Fibroblast of lung (primary cell): ENCODE data around the gene ZNF469. TPM values are rescaled to one million over a fixed set of nuclear protein-coding genes. Genes with fewer than 3 reads are reported as not detected.

Source experiments
- DNase-seq, 2 donors: peaks; one replicate each; pipeline versions ENCODE4 v3.0.0 to v3.0.0-alpha.2; 2010; ENCODE audit warnings: low read depth in 2 of 2
- H2AFZ ChIP-seq: 2 replicates; pipeline ENCODE4 v1.5.1; 2012; ENCODE audit warnings: low read length, control low read depth, inconsistent platforms
- H3K27ac ChIP-seq: 2 replicates; pipeline ENCODE4 v1.5.1; 2011; ENCODE audit warnings: low read length, control low read depth; ENCODE audit not compliant: insufficient read depth
- H3K27me3 ChIP-seq: 2 replicates; pipeline ENCODE4 v1.5.1; 2011; ENCODE audit warnings: mild to moderate bottlenecking, low read length; ENCODE audit not compliant: control insufficient read depth, insufficient read depth
- H3K36me3 ChIP-seq: 2 replicates; pipeline ENCODE4 v1.5.1; 2011; ENCODE audit warnings: low read length; ENCODE audit not compliant: control insufficient read depth, insufficient read depth
- H3K4me1 ChIP-seq: 2 replicates; pipeline ENCODE4 v1.5.1; 2011; ENCODE audit warnings: low read length; ENCODE audit not compliant: control insufficient read depth, insufficient read depth; ENCODE audit errors: extremely low read depth
- H3K4me2 ChIP-seq: 2 replicates; pipeline ENCODE4 v1.5.1; 2011; ENCODE audit warnings: low read length, control low read depth; ENCODE audit not compliant: insufficient read depth; ENCODE audit errors: extremely low read depth
- H3K4me3 ChIP-seq, 4 experiments: fragments of 200-600 bp in 1 of 4; sonication (generic) in 1 of 4; replicated peaks in 1 of 4; 2 replicates each; pipeline ENCODE4 v1.5.1; 2011 to 2016; ENCODE audit warnings: low read length in 4 of 4, low read depth in 3 of 4, mild to moderate bottlenecking in 3 of 4, control low read depth in 2 of 4, inconsistent platforms in 1 of 4, mixed read lengths in 1 of 4; ENCODE audit not compliant: insufficient read depth in 1 of 4; ENCODE audit errors: control extremely low read depth in 1 of 4
- H3K79me2 ChIP-seq: 2 replicates; pipeline ENCODE4 v1.5.1; 2012; ENCODE audit warnings: mild to moderate bottlenecking, low read length, inconsistent platforms; ENCODE audit not compliant: control insufficient read depth, insufficient read depth
- H3K9ac ChIP-seq: 2 replicates; pipeline ENCODE4 v1.5.1; 2011; ENCODE audit warnings: mild to moderate bottlenecking, low read length, control low read depth; ENCODE audit not compliant: insufficient read depth
- H3K9me3 ChIP-seq: 2 replicates; pipeline ENCODE4 v1.5.1; 2012; ENCODE audit warnings: low read depth, low read length; ENCODE audit not compliant: control insufficient read depth, insufficient read depth
- H4K20me1 ChIP-seq: 2 replicates; pipeline ENCODE4 v1.5.1; 2011; ENCODE audit warnings: low read length; ENCODE audit not compliant: control insufficient read depth, insufficient read depth; ENCODE audit errors: extremely low read depth
- EZH2 ChIP-seq: IDR thresholded peaks from 2 replicates; pipeline ENCODE4 v1.5.1; 2012; ENCODE audit warnings: low read length, control low read depth, mild to moderate bottlenecking; ENCODE audit errors: missing control alignments
- polyA plus RNA-seq, 2 donors: library from polyadenylated mRNA; depleted of rRNA in 1 of 2; stranded (reverse) in 1 of 2; unstranded in 1 of 2; fragments of >200 nt; gene quantifications; 2 replicates each; pipeline ENCODE4 v1.2.1, GENCODE V29; 2011 to 2012; ENCODE audit warnings: missing spikeins in 1 of 2
- total RNA-seq: library from RNA; depleted of rRNA; stranded (reverse); fragments of >200 nt; gene quantifications from 2 replicates; pipeline ENCODE4 v1.2.1, GENCODE V29; 2014
- TF ChIP-seq, protein P1 (sequence below), 2 donors: IDR thresholded peaks in 1 of 2; conservative IDR thresholded peaks in 1 of 2; 1 replicate in 1 of 2; 2 replicates in 1 of 2; pipeline ENCODE4 v1.5.1; 2011 to 2012; ENCODE audit warnings: low read length in 2 of 2, control low read depth in 1 of 2, inconsistent platforms in 1 of 2, low read depth in 1 of 2, mild to moderate bottlenecking in 1 of 2

The ZNF469 gene
- total and polyA plus RNA-seq, 2 donors (not counting 1 experiment from before 2014, with no cell fraction given) = 0.82 to 1.5 TPM

DNA sequence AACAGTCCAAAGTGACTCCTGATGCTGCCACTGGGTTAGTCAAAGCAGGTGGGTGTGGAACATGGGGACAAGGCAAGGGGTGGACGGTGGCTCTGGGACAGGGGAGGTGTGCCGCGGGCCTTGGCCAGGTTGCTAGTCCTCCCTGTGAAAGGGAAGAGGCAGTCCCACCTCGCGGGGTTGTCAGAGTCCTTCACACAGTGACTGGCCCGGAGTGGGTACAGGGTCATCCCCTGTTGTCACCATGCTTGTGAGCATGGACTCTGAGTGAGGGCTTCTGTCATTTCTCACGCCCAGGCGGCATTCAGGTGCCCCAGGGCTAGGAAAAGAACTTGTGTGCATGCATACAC, 3.1 kb upstream of the ZNF469 start:
- no peak overlapping the region for H3K27ac ChIP-seq
- H3K9ac ChIP-seq = no peak overlapping the region
- H3K36me3 ChIP-seq = no peaks in the 10 kb centered on the region
- DNase-seq = no peak
- no peaks in the 10 kb centered on the region for H3K9me3 ChIP-seq
- H3K79me2 ChIP-seq = peaks cover 7% of the 10 kb centered on the region
- H3K27me3 ChIP-seq = no peaks in the 10 kb centered on the region
- no peak overlapping the region for H3K4me3 ChIP-seq
- H2AFZ ChIP-seq = no peak overlapping the region
- TF ChIP-seq, protein P1, sequence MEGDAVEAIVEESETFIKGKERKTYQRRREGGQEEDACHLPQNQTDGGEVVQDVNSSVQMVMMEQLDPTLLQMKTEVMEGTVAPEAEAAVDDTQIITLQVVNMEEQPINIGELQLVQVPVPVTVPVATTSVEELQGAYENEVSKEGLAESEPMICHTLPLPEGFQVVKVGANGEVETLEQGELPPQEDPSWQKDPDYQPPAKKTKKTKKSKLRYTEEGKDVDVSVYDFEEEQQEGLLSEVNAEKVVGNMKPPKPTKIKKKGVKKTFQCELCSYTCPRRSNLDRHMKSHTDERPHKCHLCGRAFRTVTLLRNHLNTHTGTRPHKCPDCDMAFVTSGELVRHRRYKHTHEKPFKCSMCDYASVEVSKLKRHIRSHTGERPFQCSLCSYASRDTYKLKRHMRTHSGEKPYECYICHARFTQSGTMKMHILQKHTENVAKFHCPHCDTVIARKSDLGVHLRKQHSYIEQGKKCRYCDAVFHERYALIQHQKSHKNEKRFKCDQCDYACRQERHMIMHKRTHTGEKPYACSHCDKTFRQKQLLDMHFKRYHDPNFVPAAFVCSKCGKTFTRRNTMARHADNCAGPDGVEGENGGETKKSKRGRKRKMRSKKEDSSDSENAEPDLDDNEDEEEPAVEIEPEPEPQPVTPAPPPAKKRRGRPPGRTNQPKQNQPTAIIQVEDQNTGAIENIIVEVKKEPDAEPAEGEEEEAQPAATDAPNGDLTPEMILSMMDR (conservative IDR thresholded peaks at IDR 0.05 in 1 of 2, IDR thresholded peaks at IDR 0.05 in 1 of 2; ENCODE audit: low read depth in 1 of 2, low read length in 2 of 2) = no peak
- no peak for TF ChIP-seq EZH2
- no peaks in the 10 kb centered on the region for H4K20me1 ChIP-seq
- H3K4me2 ChIP-seq = no peak overlapping the region
- no peaks in the 10 kb centered on the region for H3K4me1 ChIP-seq

DNA sequence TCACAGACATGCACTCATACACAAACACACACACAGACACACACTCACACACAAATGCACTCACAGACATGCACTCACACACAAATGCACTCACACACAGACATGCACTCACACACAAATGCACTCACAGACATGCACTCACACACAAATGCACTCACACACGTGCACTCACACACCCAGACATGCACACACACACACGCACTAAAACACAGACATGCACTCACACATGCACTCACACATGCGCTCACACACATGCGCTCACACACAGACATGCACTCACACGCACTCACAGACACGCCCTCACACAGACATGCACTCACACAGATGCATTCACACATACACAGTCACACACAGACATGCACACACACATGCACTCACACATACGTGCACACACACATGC, 2.7 kb upstream of the ZNF469 start:
- no peaks in the 10 kb centered on the region for H3K36me3 ChIP-seq
- no peak overlapping the region for H2AFZ ChIP-seq
- H3K27me3 ChIP-seq = no peaks in the 10 kb centered on the region
- no peak overlapping the region for H3K27ac ChIP-seq
- no peak for DNase-seq
- TF ChIP-seq EZH2 = no peak
- TF ChIP-seq, protein P1 (conservative IDR thresholded peaks at IDR 0.05 in 1 of 2, IDR thresholded peaks at IDR 0.05 in 1 of 2; ENCODE audit: low read depth in 1 of 2, low read length in 2 of 2) = no peak
- H3K4me1 ChIP-seq = no peaks in the 10 kb centered on the region
- H3K4me2 ChIP-seq = no peak overlapping the region
- no peaks in the 10 kb centered on the region for H4K20me1 ChIP-seq
- no peak overlapping the region for H3K9ac ChIP-seq
- no peak overlapping the region for H3K4me3 ChIP-seq
- H3K79me2 ChIP-seq = peaks cover 10% of the 10 kb centered on the region
- H3K9me3 ChIP-seq = no peaks in the 10 kb centered on the region

DNA sequence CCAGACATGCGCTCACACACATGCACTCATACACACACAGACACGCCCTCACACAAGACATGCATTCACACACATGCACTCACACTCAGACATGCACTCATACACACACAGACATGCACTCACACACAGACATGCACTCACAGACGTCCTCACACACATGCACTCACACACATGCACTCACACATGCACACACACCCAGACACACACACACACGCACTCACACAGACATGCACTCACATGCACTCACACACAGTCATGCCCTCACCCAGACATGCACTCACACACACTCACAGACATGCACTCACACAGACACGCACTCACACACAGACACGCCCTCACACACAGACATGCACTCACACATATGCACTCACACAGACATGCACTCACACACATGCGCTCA, 2.1 kb upstream of the ZNF469 start:
- H3K9me3 ChIP-seq = no peaks in the 10 kb centered on the region
- DNase-seq = no peak
- peaks cover 10% of the 10 kb centered on the region for H3K79me2 ChIP-seq
- H4K20me1 ChIP-seq = no peaks in the 10 kb centered on the region
- no peak overlapping the region for H3K9ac ChIP-seq
- no peaks in the 10 kb centered on the region for H3K27me3 ChIP-seq
- no peak overlapping the region for H3K4me3 ChIP-seq
- TF ChIP-seq, protein P1 (conservative IDR thresholded peaks at IDR 0.05 in 1 of 2, IDR thresholded peaks at IDR 0.05 in 1 of 2; ENCODE audit: low read depth in 1 of 2, low read length in 2 of 2) = no peak
- TF ChIP-seq EZH2 = no peak
- no peak overlapping the region for H3K4me2 ChIP-seq
- no peak overlapping the region for H2AFZ ChIP-seq
- H3K36me3 ChIP-seq = no peaks in the 10 kb centered on the region
- H3K27ac ChIP-seq = no peak overlapping the region
- H3K4me1 ChIP-seq = no peaks in the 10 kb centered on the region
